IMR-90 (cell line): Measurements from ENCODE around the gene NABP1. TPM values are rescaled to one million over a fixed set of nuclear protein-coding genes. Genes with fewer than 3 reads are reported as not detected.
"Not testable (repeated sequence)": the region's sequence is repeated elsewhere in the genome, so short reads cannot be mapped to it uniquely, and the experiment has no call there.

Source experiments
- ATAC-seq: fragments of 200-7000 bp; cut with Tn5 transposase; 2 replicates; pipeline ENCODE4 v1.9.1; 2020; ENCODE audit warnings: low read depth, mild to moderate bottlenecking, moderate library complexity
- BruUV-seq: library from RNA; stranded (reverse); fragments of 400-500 nt; replicated peaks from 2 replicates; lab custom pipeline; 2021; lab: Mats Ljungman, UMichigan
- CTCF ChIA-PET: fragments of 300-600 bp; formaldehyde crosslinking; extraction: SDS; loops from one replicate; lab custom pipeline; 2021; ENCODE audit warnings: antibody characterized with exemption; lab: Yijun Ruan, JAX
- POLR2A ChIA-PET: fragments of 300-600 bp; sonication (Branson Sonifier 250); formaldehyde crosslinking; loops from one replicate; lab custom pipeline; 2022; ENCODE audit warnings: antibody characterized with exemption; ENCODE audit not compliant: unreplicated experiment; lab: Charles Lee
- DNase-seq: peaks from one replicate; pipeline ENCODE4 v3.0.0; 2013
- H2AFZ ChIP-seq: replicated peaks from 2 replicates; pipeline ENCODE3; 2013; ENCODE audit warnings: low read length, mild to moderate bottlenecking; ENCODE audit not compliant: poor library complexity
- H2AK5ac ChIP-seq: 2 replicates; pipeline ENCODE4 v1.6.1; 2013; ENCODE audit warnings: low read depth, low read length, inconsistent platforms
- H2AK9ac ChIP-seq: replicated peaks from 2 replicates; pipeline ENCODE3; 2013; ENCODE audit warnings: mild to moderate bottlenecking, low read depth, low read length, moderate library complexity; ENCODE audit not compliant: poor library complexity
- H2BK120ac ChIP-seq: 2 replicates; pipeline ENCODE4 v1.6.1; 2013; ENCODE audit warnings: low read depth, low read length, inconsistent platforms
- H2BK15ac ChIP-seq: 3 replicates; pipeline ENCODE4 v1.6.1; 2013; ENCODE audit warnings: low read depth, low read length, inconsistent platforms
- H2BK20ac ChIP-seq: 2 replicates; pipeline ENCODE4 v1.6.1; 2013; ENCODE audit warnings: low read depth, mild to moderate bottlenecking, inconsistent platforms, low read length, moderate library complexity
- H2BK5ac ChIP-seq: 2 replicates; pipeline ENCODE4 v1.6.1; 2013; ENCODE audit warnings: mild to moderate bottlenecking, low read depth, low read length, inconsistent platforms; ENCODE audit not compliant: poor library complexity, severe bottlenecking
- H3K14ac ChIP-seq: replicated peaks from 2 replicates; pipeline ENCODE4 v1.6.1; 2013; ENCODE audit warnings: low read depth, low read length, inconsistent platforms
- H3K18ac ChIP-seq: 2 replicates; pipeline ENCODE4 v1.6.1; 2013; ENCODE audit warnings: low read depth, low read length, control low read depth
- H3K23ac ChIP-seq: 2 replicates; pipeline ENCODE4 v1.6.1; 2013; ENCODE audit warnings: low read depth, low read length, inconsistent platforms
- H3K27ac ChIP-seq: 2 replicates; pipeline ENCODE4 v1.5.1; 2013; ENCODE audit warnings: mild to moderate bottlenecking, control low read depth, low read length; ENCODE audit not compliant: insufficient read depth
- H3K27me3 ChIP-seq: 2 replicates; pipeline ENCODE4 v1.6.1; 2013; ENCODE audit warnings: low read length; ENCODE audit not compliant: control insufficient read depth, insufficient read depth
- H3K36me3 ChIP-seq: 2 replicates; pipeline ENCODE4 v1.6.1; 2013; ENCODE audit warnings: low read length, mixed read lengths; ENCODE audit not compliant: control insufficient read depth, insufficient read depth
- H3K4ac ChIP-seq: 2 replicates; pipeline ENCODE4 v1.6.1; 2013; ENCODE audit warnings: low read depth, low read length, inconsistent platforms
- H3K4me1 ChIP-seq: 2 replicates; pipeline ENCODE4 v1.6.1; 2013; ENCODE audit warnings: low read length, mixed read lengths; ENCODE audit not compliant: control insufficient read depth, insufficient read depth
- H3K4me2 ChIP-seq: 2 replicates; pipeline ENCODE4 v1.6.1; 2013; ENCODE audit warnings: low read depth, mild to moderate bottlenecking, control low read depth, low read length, moderate library complexity
- H3K4me3 ChIP-seq: 2 replicates; pipeline ENCODE4 v1.5.1; 2013; ENCODE audit warnings: low read depth, mild to moderate bottlenecking, control low read depth, low read length, moderate library complexity; ENCODE audit not compliant: insufficient read depth
- H3K56ac ChIP-seq: 2 replicates; pipeline ENCODE4 v1.6.1; 2013; ENCODE audit warnings: low read length, inconsistent platforms; ENCODE audit not compliant: insufficient read depth; ENCODE audit errors: extremely low read depth
- H3K79me1 ChIP-seq, 2 experiments: 2 replicates each; pipeline ENCODE4 v1.6.1; 2013; ENCODE audit warnings: low read length in 2 of 2, inconsistent platforms in 1 of 2, low read depth in 1 of 2
- H3K9ac ChIP-seq: 2 replicates; pipeline ENCODE4 v1.6.1; 2013; ENCODE audit warnings: low read depth, low read length, control low read depth
- H3K9me1 ChIP-seq: 2 replicates; pipeline ENCODE4 v1.6.1; 2013; ENCODE audit warnings: low read length, inconsistent platforms; ENCODE audit not compliant: insufficient read depth
- H3K9me3 ChIP-seq: 2 replicates; pipeline ENCODE4 v1.6.1; 2013; ENCODE audit warnings: low read length; ENCODE audit not compliant: control insufficient read depth, insufficient read depth
- H4K20me1 ChIP-seq: 2 replicates; pipeline ENCODE4 v1.6.1; 2013; ENCODE audit warnings: low read length, inconsistent platforms; ENCODE audit not compliant: insufficient read depth
- H4K5ac ChIP-seq: 2 replicates; pipeline ENCODE4 v1.6.1; 2013; ENCODE audit warnings: mild to moderate bottlenecking, low read depth, low read length, control low read depth
- H4K8ac ChIP-seq, 2 experiments: 2 replicates each; pipeline ENCODE4 v1.6.1; 2013; ENCODE audit warnings: low read depth in 2 of 2, low read length in 2 of 2, control low read depth in 1 of 2, inconsistent platforms in 1 of 2
- H4K91ac ChIP-seq: 2 replicates; pipeline ENCODE4 v1.6.1; 2013; ENCODE audit warnings: low read depth, low read length, inconsistent platforms; ENCODE audit not compliant: insufficient read depth
- POLR2A ChIP-seq: IDR thresholded peaks from 2 replicates; pipeline ENCODE4 v1.6.1; 2012; ENCODE audit warnings: mild to moderate bottlenecking, low read depth, low read length
- RAD21 ChIP-seq: IDR thresholded peaks from 2 replicates; pipeline ENCODE4 v1.6.1; 2012; ENCODE audit warnings: low read length, improper control_type of control experiment
- USF2 ChIP-seq: fragments of 150-350 bp; IDR thresholded peaks from 2 replicates; pipeline ENCODE4 v1.6.1; 2017; ENCODE audit warnings: mild to moderate bottlenecking, antibody characterized with exemption, low read length, low read depth
- WGBS, 2 experiments: methylation state at CpG; one replicate each; pipeline versions ENCODE4 v1.1.5 to v1.1.7; 2013; ENCODE audit warnings: missing lambda C conversion rate in 2 of 2; ENCODE audit not compliant: insufficient read length in 1 of 2; ENCODE audit errors: extremely low coverage in 2 of 2; 5-methylcytosine and 5-hydroxymethylcytosine counted together
- dilution Hi-C: fragments of 300-500 bp; cut with HindIII; formaldehyde crosslinking; loops from one replicate; pipeline ENCODE4 v1.14.3; 2018; ENCODE audit warnings: low sequenced_read_pairs; ENCODE audit not compliant: unreplicated experiment
- in situ Hi-C: fragments of 300-500 bp; cut with MboI; formaldehyde crosslinking; loops from 3 replicates; pipeline ENCODE4 v1.14.3; 2019; ENCODE audit warnings: low sequenced_read_pairs, inconsistent platforms, mixed read lengths
- intact Hi-C: fragments of 100-400 bp; cut with micrococcal nuclease; formaldehyde crosslinking; loops from 2 replicates; pipeline ENCODE4 v1.10.0; 2022
- polyA plus RNA-seq, 3 experiments: library from polyadenylated mRNA; depleted of rRNA; stranded (reverse); fragments of >200 nt; gene quantifications; 2 replicates each; pipeline ENCODE4 v1.2.3, GENCODE V29; 2012; ENCODE audit warnings: low replicate concordance in 1 of 3
- total RNA-seq: library from RNA; depleted of rRNA; stranded (reverse); fragments of >200 nt; gene quantifications from 2 replicates; pipeline ENCODE4 v1.2.3, GENCODE V29; 2012

NABP1 gene
- total and polyA plus RNA-seq, 2 of the 4 experiments (the other 2 are of a cell fraction): 57.7 to 73.3 TPM

- TF ChIP-seq USF2: no peak
- no peak for TF ChIP-seq POLR2A
- TF ChIP-seq RAD21: no peak
- Histone ChIP-seq H3K4me1 (peaks cover 4% of the 10 kb centered on the region), H3K9ac (no peak overlapping the region), H2BK5ac (no peak overlapping the region), H4K5ac (no peak overlapping the region), H3K27me3 (no peaks in the 10 kb centered on the region), H3K18ac (no peak overlapping the region), H4K91ac (no peak overlapping the region), H3K9me3 (no peaks in the 10 kb centered on the region), H3K14ac (no peak overlapping the region), H3K27ac (no peak overlapping the region), H3K4ac (no peak overlapping the region), H3K4me2 (no peak overlapping the region), H2AFZ (no peak overlapping the region), H2BK20ac (no peak overlapping the region), H3K23ac (no peak overlapping the region), H2AK9ac (no peak overlapping the region), H2AK5ac (no peak overlapping the region), H2BK120ac (no peak overlapping the region), H4K8ac (no peak overlapping the region), H3K79me1 (peaks cover 0 to under 1% of the 10 kb centered on the region in 2 experiments; a peak in 1 of 4 replicates), H3K56ac (no peak overlapping the region), H3K36me3 (no peaks in the 10 kb centered on the region), H3K9me1 (0 out of 2 replicates have a peak, but pooled peaks cover 2% of the 10 kb centered on the region), H4K20me1 (no peaks in the 10 kb centered on the region), H2BK15ac (0 out of 3 replicates have a peak overlapping the region, but pooled peaks have one; percentile 62), H3K4me3 (no peak overlapping the region)
- DNase-seq (no peak), ATAC-seq (no peak)
- dilution Hi-C loops: no loop called here
- no CpG with 5 or more reads among the region's 5 CpGs for WGBS, 2 experiments
- intact Hi-C loops: no loop called here
- in situ Hi-C loops: no loop called here
- POLR2A ChIA-PET: no interaction called here
- CTCF ChIA-PET: no interaction called here
- no TSS peak for BruUV-seq
Measured at GRCh38 chr2:191643429-191643828, 34.5 kb upstream of the NABP1 start.

GRCh38 chr2:191644613-191645012 lies 33.3 kb upstream of the NABP1 start:
- ATAC-seq, H2BK20ac ChIP-seq, dilution Hi-C loops, BruUV-seq, H3K9me1 ChIP-seq, H3K4me1 ChIP-seq, H3K56ac ChIP-seq, H3K9ac ChIP-seq, H3K18ac ChIP-seq, H3K4ac ChIP-seq, CTCF ChIA-PET, H4K20me1 ChIP-seq, H2BK5ac ChIP-seq, H4K5ac ChIP-seq, H3K79me1 ChIP-seq, in situ Hi-C loops, H3K14ac ChIP-seq, H3K4me2 ChIP-seq, POLR2A ChIA-PET, H2AK5ac ChIP-seq, H3K27ac ChIP-seq, intact Hi-C loops, H4K91ac ChIP-seq, H3K27me3 ChIP-seq, H2AK9ac ChIP-seq, H3K9me3 ChIP-seq, DNase-seq, H2AFZ ChIP-seq, H3K4me3 ChIP-seq, H4K8ac ChIP-seq, H2BK120ac ChIP-seq, H3K36me3 ChIP-seq, H2BK15ac ChIP-seq, H3K23ac ChIP-seq: not testable (repeated sequence)
- WGBS, 2 experiments: no CpG with 5 or more reads among the region's 4 CpGs
